Osteoblast (primary cell): ENCODE measurements around the gene GAR1. TPM values are rescaled to one million over a fixed set of nuclear protein-coding genes. Genes with fewer than 3 reads are reported as not detected.

ENCODE experiments used
- DNase-seq: peaks from one replicate; pipeline ENCODE4 v3.0.0; 2011; ENCODE audit warnings: low spot score, mixed read lengths; ENCODE audit not compliant: insufficient read length; ENCODE audit errors: missing footprints
- H2AFZ ChIP-seq: 2 replicates; pipeline ENCODE4 v1.6.0; 2011; ENCODE audit warnings: mild to moderate bottlenecking, low read length
- H3K27ac ChIP-seq: 2 replicates; pipeline ENCODE4 v1.5.1; 2011; ENCODE audit warnings: mild to moderate bottlenecking, low read depth, low read length, moderate library complexity
- H3K27me3 ChIP-seq: 2 replicates; pipeline ENCODE4 v1.6.0; 2012; ENCODE audit warnings: mild to moderate bottlenecking, control low read depth, inconsistent platforms, low read length, moderate library complexity; ENCODE audit not compliant: insufficient read depth
- H3K36me3 ChIP-seq: 2 replicates; pipeline ENCODE4 v1.5.1; 2011; ENCODE audit warnings: mild to moderate bottlenecking, low read length, control low read depth, moderate library complexity; ENCODE audit not compliant: insufficient read depth
- H3K4me1 ChIP-seq: 2 replicates; pipeline ENCODE4 v1.5.1; 2011; ENCODE audit warnings: mild to moderate bottlenecking, low read length, control low read depth, moderate library complexity; ENCODE audit not compliant: insufficient read depth
- H3K4me2 ChIP-seq: 2 replicates; pipeline ENCODE4 v1.6.0; 2011; ENCODE audit warnings: mild to moderate bottlenecking, low read length; ENCODE audit not compliant: insufficient read depth
- H3K4me3 ChIP-seq: fragments of 200-600 bp; sonication (generic); 3 replicates; pipeline ENCODE4 v1.5.1; 2012; ENCODE audit warnings: mild to moderate bottlenecking, low read length, inconsistent platforms; ENCODE audit not compliant: insufficient read depth
- H3K79me2 ChIP-seq: 2 replicates; pipeline ENCODE4 v1.6.0; 2012; ENCODE audit warnings: mild to moderate bottlenecking, low read length, control low read depth, inconsistent platforms; ENCODE audit not compliant: insufficient read depth
- H3K9me3 ChIP-seq: 2 replicates; pipeline ENCODE4 v1.5.1; 2011; ENCODE audit warnings: low read depth, low read length, control low read depth
- H4K20me1 ChIP-seq: 2 replicates; pipeline ENCODE4 v1.6.0; 2012; ENCODE audit warnings: mild to moderate bottlenecking, low read length, control low read depth; ENCODE audit not compliant: insufficient read depth
- total RNA-seq: library from RNA; depleted of rRNA; stranded (reverse); fragments of >200 nt; gene quantifications from 2 replicates; pipeline ENCODE4 v1.2.3, GENCODE V29; 2012
- TF ChIP-seq, protein P1 (sequence below): IDR thresholded peaks from 2 replicates; pipeline ENCODE4 v1.5.1; 2011; ENCODE audit warnings: mild to moderate bottlenecking, low read depth, low read length, moderate library complexity; ENCODE audit errors: extremely low read depth

The GAR1 gene
- total RNA-seq, 1 donor = 2.9 TPM

DNA sequence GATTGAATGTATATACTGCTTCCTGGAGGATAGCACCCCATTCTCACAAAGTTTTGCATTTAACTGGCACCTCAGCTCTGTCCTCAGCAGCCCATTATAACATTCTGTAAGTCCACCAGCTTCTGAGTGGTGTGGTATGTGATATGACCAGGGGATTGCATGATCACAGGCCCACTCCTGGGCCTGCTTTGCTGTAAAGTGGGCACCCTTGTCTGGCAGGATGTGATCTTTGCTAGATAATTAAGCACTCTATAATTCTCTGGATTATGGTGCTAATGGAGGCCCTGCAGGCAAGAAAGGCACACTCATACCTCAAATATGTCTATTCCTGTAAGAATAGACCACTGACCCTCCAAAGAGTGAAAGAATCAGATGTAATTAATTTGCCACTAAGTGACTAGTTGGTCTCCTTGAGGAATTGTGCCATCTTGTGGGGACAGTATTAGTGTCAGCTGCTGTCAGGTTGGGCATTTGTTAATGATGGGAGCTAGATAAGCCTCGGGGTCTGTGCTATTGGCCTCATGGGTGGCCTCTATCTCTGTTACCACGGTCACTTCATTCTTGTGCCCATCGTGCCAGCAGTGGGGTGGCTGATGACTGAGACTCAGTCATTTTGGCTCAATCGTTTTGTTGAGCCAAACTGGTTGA is 11.5 kb upstream of the GAR1 start:
- H3K27me3 ChIP-seq = no peaks in the 10 kb centered on the region
- H4K20me1 ChIP-seq = no peaks in the 10 kb centered on the region
- no peak overlapping the region for H3K4me3 ChIP-seq
- H2AFZ ChIP-seq = peak overlapping the region; percentile 10
- TF ChIP-seq, protein P1, sequence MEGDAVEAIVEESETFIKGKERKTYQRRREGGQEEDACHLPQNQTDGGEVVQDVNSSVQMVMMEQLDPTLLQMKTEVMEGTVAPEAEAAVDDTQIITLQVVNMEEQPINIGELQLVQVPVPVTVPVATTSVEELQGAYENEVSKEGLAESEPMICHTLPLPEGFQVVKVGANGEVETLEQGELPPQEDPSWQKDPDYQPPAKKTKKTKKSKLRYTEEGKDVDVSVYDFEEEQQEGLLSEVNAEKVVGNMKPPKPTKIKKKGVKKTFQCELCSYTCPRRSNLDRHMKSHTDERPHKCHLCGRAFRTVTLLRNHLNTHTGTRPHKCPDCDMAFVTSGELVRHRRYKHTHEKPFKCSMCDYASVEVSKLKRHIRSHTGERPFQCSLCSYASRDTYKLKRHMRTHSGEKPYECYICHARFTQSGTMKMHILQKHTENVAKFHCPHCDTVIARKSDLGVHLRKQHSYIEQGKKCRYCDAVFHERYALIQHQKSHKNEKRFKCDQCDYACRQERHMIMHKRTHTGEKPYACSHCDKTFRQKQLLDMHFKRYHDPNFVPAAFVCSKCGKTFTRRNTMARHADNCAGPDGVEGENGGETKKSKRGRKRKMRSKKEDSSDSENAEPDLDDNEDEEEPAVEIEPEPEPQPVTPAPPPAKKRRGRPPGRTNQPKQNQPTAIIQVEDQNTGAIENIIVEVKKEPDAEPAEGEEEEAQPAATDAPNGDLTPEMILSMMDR = peak; percentile 48
- no peaks in the 10 kb centered on the region for H3K79me2 ChIP-seq
- no peak overlapping the region for H3K27ac ChIP-seq
- no peaks in the 10 kb centered on the region for H3K9me3 ChIP-seq
- DNase-seq = no peak
- no peak overlapping the region for H3K4me2 ChIP-seq
- H3K36me3 ChIP-seq = no peaks in the 10 kb centered on the region
- H3K4me1 ChIP-seq = peaks cover 4% of the 10 kb centered on the region

DNA sequence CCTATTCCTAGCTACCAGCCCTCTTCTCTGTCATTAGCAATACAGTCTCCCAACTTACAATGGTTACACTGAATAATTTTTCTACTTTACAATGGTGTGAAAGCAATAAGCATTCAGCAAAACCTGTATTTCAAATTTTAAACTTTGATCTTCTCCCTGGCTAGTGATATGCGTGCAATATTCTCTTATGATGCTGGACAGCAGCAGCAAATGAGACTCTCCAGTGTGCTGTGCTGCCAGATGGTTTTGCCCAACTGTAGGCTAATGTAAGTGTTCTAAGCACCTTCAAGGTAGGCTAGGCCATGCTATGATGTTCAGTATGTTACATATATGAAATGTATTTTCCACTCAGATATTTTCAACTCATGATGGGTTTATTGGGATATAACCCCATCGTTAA is 5.9 kb upstream of the GAR1 start:
- H3K4me2 ChIP-seq = no peak overlapping the region
- H3K4me3 ChIP-seq = no peak overlapping the region
- TF ChIP-seq, protein P1 = no peak
- no peaks in the 10 kb centered on the region for H3K36me3 ChIP-seq
- H3K27ac ChIP-seq = no peak overlapping the region
- H3K79me2 ChIP-seq = no peaks in the 10 kb centered on the region
- no peaks in the 10 kb centered on the region for H3K27me3 ChIP-seq
- H2AFZ ChIP-seq = no peak overlapping the region
- DNase-seq = no peak
- H3K4me1 ChIP-seq = no peaks in the 10 kb centered on the region
- no peaks in the 10 kb centered on the region for H4K20me1 ChIP-seq
- no peaks in the 10 kb centered on the region for H3K9me3 ChIP-seq

DNA sequence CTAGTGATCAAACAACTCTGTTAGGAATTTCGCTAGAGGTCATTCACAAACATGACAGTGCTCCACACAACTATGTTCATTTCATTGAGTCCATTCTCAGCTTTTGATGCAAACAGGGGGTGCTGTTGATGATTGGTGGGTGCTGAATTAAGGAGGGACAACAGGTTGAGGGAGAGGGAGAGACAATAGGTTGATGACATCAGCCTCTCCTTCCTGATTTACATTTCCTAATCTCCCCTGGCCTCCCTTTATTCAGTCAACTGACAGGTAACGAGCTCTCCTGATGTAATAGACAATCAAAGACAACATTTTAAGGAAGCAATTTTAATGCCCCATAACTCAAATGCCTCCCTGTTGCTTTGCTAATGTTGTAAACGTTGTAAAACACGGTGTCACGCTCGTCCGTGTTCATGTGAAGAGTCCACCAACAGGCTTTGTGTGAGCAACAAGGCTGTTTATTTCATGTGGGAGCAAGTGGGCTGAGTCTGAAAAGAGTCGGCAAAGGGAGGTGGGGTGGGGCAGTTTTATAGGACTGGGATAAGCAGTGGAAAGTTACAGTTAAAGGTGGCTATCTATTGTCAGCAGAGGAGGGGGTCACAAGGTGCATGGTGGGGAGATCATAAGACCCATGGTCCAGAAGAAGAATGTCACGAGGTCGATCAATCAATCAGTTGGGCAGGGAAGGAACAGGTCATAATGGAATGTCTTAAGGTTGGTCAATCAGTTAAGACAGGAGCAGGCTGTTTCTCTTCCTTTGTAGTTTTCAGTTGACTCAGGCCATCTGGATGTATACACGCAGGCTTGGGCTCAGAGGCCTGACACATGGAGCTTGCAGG is 4.8 kb upstream of the GAR1 start:
- Histone ChIP-seq H3K79me2 (peaks cover 4% of the 10 kb centered on the region), H3K4me2 (no peak overlapping the region), H3K27me3 (no peaks in the 10 kb centered on the region), H3K4me3 (no peak overlapping the region), H4K20me1 (no peaks in the 10 kb centered on the region), H3K4me1 (no peaks in the 10 kb centered on the region), H3K9me3 (no peaks in the 10 kb centered on the region), H2AFZ (no peak overlapping the region), H3K27ac (no peak overlapping the region), H3K36me3 (no peaks in the 10 kb centered on the region)
- no peak for DNase-seq
- TF ChIP-seq, protein P1 = no peak

DNA sequence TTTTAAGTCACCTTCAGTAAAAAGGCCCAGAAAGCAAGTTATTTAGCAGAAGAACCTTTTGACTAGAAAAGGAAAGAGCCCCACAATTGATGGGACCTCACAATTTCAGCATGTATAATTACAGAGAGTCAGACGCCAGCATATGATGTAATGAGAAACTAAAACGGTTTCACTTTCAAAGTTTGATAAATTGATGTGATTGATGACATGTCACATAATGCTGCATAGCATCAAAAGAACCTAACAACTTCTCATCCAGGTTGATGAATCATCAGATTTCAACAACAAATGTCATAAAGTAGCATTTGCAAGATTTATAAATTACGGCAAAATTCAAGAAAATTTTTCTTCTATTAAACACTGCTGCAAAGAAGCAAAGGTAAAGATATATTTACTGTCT is 3.9 kb upstream of the GAR1 start:
- H3K4me2 ChIP-seq = no peak overlapping the region
- no peaks in the 10 kb centered on the region for H3K27me3 ChIP-seq
- peaks cover 13% of the 10 kb centered on the region for H3K79me2 ChIP-seq
- no peak overlapping the region for H2AFZ ChIP-seq
- no peaks in the 10 kb centered on the region for H4K20me1 ChIP-seq
- H3K27ac ChIP-seq = no peak overlapping the region
- no peak overlapping the region for H3K4me3 ChIP-seq
- H3K4me1 ChIP-seq = peaks cover 4% of the 10 kb centered on the region
- no peaks in the 10 kb centered on the region for H3K36me3 ChIP-seq
- TF ChIP-seq, protein P1 = no peak
- DNase-seq = no peak
- H3K9me3 ChIP-seq = no peaks in the 10 kb centered on the region
